Fibroblast of gingiva (primary cell): ENCODE data around the gene CIB2.

Source experiments
- DNase-seq: peaks from one replicate; pipeline ENCODE4 v3.0.0-alpha.2; 2011; ENCODE audit warnings: low read depth

CIB2 gene

DNA sequence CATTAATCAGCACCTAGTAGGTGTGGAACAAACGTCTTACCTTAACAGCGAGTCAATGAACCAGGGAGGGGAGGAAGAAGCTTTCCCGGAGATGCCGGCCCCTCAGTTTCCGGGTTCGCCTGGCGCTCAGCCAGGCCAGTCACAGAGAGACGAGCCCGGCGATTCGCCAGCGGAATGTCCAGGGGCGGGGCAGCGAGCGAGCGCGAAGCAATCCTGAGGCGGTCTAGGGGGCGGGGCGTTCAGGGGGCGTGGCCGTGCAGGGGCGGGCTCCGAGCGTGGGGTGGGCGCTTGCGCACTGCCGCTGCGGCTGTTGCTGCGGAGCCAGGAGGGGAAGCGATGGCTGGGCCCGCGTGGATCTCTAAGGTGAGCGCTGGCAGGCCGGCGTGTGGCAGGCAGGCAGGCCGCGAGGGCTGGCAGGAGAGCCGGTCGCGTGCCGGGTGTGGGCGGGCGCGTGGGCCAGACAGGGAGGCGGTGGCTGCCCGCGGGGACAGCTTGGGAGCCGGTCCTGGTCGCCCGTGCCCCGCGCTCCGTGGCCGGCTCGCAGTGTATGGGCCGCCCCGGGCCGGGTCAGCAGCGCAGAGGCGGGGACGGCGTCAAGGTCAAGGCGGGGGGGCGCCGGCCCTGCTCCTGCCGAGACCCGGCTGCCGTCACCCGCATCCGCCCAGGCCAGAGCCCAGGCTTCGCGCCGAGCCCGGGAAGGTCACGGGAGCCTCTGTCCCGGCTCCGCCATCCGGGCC, 18.0 kb upstream of the CIB2 start, which contains the start of gene IDH3A:
Gene IDH3A, plus strand, starts transcription at position 295 of the 737 bp plus-strand sequence. Its CDS starts 42 bp downstream, at position 337.
- DNase-seq = peak; percentile 95

DNA sequence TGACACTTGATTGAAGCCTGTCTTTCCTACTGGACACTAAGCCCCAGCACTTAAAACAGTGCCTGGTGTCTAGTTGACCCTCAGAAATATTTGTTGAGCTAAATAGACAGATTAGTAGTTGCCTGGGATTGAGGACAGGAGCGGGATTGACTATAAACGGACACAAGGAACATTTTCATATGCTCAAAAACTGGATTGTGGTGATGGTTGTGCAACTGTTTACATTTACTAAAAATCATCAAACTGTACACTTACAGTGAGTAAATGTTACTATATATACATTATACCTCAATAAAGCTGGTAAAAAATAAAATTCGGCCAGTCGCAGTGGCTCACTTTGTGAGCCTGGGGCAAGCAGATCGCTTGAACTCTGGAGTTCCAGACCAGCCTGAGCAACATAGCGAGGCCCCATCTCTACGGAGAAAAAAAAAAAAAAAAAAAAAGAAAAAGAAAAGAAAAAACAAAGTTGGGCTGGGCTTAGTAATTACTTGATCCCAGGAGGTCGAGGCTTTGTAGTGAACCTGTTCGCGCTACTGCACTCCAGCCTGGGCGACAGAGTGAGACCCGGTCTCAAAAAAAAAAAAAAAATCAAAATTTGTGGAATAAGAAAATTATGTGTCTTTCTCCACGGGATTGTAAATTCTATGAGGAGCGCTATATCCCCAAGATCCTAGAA, 17.3 kb upstream of the CIB2 start:
- DNase-seq = no peak

DNA sequence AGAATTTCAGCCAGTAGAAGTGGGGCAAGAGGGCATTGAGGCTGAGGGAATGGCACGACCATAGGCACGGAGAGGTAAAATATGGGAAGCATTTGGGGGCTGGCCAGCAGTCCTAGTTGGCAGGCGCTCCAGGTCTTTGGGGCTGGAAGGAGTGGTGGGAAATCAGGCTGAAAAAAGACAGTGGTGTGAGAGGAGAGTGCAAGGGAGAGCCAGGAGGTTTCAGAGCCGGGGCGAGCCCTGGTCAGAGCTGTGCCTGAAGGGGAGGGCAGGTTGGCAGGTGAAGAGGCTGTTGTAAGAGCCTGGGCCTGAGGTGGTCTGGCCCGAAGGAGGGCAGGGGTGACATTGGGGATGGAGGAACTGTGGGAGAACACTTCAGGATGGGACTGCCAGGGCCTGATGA, 16.3 kb upstream of the CIB2 start:
- DNase-seq = no peak

- no peak for DNase-seq
Observed at GRCh38 chr15:78146425-78147154, 15.3 kb upstream of the CIB2 start.

DNA sequence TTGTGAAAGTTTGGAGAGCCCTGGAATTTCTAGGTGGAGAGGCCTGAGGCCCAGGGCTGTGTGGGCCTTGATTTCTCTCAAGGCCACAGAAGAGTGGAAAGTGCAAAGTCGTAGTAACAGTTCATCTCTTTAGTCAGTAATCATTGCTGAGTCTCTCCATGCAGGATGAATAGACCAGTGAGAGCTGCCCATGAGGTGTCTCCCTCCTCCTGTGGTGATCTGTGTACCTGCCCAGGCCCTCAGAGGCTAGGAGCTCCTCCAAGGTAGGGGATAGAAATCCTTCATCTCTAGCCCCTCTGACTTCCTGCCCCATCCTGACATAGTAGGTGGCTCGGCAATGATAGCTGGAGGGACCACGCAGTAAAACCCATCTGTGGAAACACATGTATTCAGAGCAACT, 11.1 kb upstream of the CIB2 start:
- DNase-seq = no peak

GRCh38 chr15:78140292-78140691, 9.0 kb upstream of the CIB2 start:
- DNase-seq = no peak

GRCh38 chr15:78139578-78139977, 8.3 kb upstream of the CIB2 start:
- no peak for DNase-seq

DNA sequence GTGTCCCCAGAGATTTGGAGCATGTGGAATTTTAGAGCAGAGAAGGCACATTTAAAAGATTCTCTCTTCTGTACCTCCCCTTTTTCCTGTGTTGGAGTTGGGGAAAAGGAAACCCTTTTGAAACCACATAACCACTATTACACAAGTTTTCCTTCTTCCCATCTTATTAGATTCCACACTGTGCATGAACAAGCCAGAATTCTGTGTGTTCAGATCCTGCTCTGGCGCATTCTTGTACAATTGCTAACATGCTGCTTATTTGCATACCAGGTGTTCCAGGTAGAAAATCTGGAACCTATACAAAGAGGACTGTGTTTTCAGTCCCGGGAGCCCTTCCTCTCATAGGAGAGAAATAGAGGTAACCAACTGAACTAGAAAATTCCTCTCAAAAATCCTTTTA, 2.6 kb upstream of the CIB2 start:
- no peak for DNase-seq

GRCh38 chr15:78130466-78131294, 565 bp downstream of the CIB2 start:
- no peak for DNase-seq

DNA sequence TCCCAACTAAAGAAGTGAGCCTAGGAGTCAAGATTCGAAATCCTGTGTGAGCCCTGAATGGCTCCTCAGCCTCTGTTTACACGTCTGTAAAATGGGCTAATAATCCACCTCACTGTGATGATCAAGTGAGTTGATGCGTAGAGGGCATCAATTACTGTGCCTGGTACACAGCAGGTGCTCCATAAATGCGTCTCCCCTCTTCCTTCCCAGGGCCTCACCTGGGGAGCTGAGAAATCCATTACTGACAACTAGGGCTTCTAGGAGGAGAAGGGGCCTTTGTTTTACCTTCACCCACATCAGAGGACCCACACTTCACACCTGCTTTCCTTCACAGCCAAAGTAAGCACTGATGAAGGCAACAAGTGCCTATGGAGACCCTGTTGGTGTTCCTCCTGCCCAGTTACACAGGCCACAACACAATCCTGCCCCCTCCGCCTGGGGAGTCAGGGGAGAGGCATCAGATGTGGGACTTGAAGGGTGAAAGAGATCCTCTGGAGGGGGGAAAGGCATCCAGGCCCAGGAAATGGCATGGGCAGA, 1.4 kb downstream of the CIB2 start:
- DNase-seq = no peak

DNA sequence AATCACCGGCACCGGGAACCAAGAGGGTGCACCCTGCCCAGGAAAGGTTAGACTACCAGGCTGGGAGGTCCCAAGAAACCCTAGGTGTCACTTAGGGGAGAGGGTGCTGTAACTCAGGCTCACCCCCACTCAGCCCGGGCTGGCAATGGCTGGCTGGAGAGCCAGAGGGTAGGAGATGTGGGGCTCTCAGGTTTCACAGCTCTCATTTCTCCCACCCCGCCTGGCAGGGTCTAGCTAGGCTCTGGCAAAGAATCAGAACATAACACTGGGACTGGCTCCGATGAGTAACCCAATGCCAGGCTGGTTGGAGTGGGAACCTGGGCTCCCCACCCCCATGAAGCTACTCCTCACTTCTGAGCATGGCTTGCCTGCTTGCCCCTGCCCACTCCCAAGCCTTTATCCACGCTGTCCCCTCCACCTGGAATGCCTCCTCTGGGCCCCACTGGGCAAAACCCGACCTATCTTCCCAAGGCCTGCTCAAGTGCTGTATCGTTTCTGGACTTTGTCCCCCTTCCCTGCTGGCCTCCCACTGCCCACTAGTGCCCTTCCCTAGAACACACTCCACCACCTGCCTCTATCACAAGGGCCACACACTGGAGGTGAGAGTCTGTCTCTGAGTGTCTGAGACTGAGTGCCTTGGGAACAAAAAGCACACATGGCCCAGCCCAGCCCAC, 2.0 kb downstream of the CIB2 start:
- DNase-seq = no peak

- DNase-seq = no peak
Observed at GRCh38 chr15:78127882-78128281, 3.4 kb downstream of the CIB2 start.

DNA sequence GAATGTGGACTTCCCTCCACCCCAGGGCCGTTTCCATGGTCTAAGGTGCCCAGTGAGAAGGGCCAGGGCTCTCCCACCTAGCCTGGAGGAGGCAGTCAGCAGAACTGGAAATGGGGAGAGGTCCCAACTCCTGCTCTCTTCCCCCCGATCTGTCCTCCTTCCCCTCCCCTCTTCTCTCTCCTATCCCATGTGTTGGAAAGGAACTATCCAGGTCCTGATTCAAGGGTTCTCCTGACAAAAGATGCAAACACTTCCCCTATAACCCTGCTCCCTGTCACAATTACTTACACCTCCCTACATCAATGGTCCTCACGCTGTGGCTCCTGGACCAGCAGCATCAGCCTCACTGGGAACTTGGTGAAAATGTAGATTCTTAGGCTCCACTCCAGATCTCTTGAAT, 6.0 kb downstream of the CIB2 start:
- DNase-seq = no peak

DNA sequence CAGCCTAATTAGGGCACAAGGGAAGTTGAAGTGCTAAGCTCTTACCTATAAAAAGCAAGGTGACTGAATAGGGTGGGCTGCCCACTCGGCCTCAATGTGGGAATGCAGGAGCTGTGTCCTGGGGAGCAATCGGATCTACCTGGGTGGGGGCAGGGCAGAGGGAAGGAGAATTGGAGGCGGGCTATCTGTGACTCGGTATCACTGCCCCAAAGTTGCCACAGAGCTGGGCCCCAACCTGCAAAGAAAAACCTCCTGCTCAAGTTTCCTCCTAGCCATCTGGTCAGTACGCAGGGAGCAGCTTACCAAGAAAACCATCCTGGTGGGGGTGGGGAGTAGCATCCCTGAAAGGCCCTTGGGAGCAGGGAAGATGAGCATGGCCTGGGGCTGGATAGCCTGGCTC, 10.7 kb downstream of the CIB2 start:
- DNase-seq = no peak

GRCh38 chr15:78112551-78112950, 18.7 kb downstream of the CIB2 start:
- no peak for DNase-seq

GRCh38 chr15:78111788-78112187, 19.5 kb downstream of the CIB2 start:
- no peak for DNase-seq

GRCh38 chr15:78110916-78111475, 20.2 kb downstream of the CIB2 start:
- no peak for DNase-seq

GRCh38 chr15:78110096-78110495, 21.1 kb downstream of the CIB2 start:
- no peak for DNase-seq

DNA sequence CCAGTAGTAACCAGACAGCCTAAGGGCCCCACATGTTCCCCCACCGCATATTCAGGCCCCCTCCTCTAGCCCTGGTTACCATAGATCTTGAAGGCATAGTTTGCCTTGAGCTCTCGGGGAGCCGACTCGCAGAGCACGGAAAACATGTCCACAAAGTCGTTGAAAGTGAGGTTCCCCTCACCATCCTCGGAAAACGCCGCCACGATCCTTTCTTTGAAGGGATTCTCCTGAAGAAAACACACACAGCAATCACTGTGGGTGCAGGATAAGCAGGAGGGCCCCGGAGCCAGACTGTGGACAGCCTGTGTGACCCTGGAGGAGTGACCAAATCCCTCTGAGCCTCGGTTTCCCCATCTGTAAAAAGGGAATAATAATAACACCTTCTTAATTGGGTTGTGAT, 22.1 kb downstream of the CIB2 start:
- DNase-seq = no peak

DNA sequence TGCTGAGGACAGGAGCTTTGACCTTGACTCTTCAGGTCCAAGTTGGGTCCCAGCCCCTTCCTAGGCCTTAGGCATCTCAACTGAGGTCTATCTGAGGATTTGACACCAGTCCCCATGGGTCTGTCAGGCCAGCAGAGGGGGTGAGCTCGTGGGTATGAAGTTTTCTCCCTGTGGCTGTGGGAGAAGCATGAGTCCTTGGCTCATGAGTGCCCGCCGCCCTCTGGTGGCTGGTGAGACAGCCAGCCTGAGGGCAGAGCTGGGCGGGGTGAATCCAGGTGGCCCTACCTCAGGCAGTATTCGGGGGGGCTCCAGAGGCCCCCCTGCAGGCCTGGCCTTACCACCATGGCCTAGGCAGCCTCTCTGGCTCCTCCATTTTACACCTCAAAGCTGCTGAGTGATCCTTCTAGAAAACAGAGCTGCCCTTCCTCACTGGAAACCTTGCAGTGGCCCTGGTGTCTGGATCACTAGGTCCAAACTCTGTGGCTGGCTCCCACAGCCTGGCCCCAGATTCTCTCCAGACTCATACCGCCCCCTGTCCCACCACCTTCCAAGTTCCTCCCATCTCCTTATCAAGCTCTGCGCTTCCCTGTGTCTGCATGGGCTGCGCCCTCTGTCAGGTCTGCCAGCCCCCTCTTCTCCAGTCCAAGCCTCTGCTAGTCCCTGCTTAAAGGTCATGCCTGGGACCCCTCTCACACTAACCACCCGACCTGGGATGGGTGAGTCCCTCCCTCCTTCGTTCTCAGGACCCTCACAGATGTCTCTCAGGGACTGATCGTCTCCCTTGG, 22.8 kb downstream of the CIB2 start:
- DNase-seq = peak; percentile 81
